ENCODE measurements around the gene CTNNA3. TPM values are rescaled to one million over a fixed set of nuclear protein-coding genes. Genes with fewer than 3 reads are reported as not detected.

Gene CTNNA3
- total RNA-seq, 1 experiment from 2014 or later: not detected

DNA sequence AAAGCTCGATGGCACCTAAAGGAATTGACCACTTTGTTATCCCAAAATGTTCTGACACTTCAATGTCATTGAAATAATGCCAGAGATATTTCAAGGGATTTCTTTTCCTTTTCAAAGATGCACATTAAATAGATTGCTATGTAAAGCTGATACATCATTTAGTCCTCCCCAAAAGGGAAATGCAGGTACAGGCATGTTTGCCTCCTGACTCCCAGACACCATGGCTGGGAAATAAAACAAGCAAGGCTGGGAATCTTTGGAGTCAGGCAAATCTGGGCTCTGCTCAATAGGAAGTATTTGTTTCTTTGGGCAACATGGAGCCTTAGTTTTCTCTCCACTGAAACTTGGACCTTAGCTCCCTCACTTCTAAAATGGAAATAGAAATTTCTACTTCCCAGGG, 1000.9 kb downstream of the CTNNA3 start:
- DNase-seq: no peak
- H3K9me2 ChIP-seq (replicated peaks; ENCODE audit: insufficient read depth, low read length): no peaks in the 10 kb centered on the region
- no peaks in the 10 kb centered on the region for H3K27me3 ChIP-seq (ENCODE audit: low read length)
- no peak overlapping the region for H2AFZ ChIP-seq (ENCODE audit: low read length)
- H4K20me1 ChIP-seq (ENCODE audit: insufficient read depth, low read depth, low read length): no peaks in the 10 kb centered on the region
- no peak overlapping the region for H3K9ac ChIP-seq (ENCODE audit: low read length)
- no peaks in the 10 kb centered on the region for H3K79me2 ChIP-seq (ENCODE audit: low read length)
- no peak overlapping the region for H3K27ac ChIP-seq (ENCODE audit: low read length)
- no peak overlapping the region for H3K4me2 ChIP-seq (ENCODE audit: low read depth, low read length, poor library complexity, severe bottlenecking)
- H3K36me3 ChIP-seq (ENCODE audit: insufficient read depth, low read length): no peaks in the 10 kb centered on the region
- no peaks in the 10 kb centered on the region for H3K4me1 ChIP-seq (ENCODE audit: low read length)
- no peak overlapping the region for H3K4me3 ChIP-seq (ENCODE audit: low read length)
- H3K9me3 ChIP-seq (ENCODE audit: low read length): no peaks in the 10 kb centered on the region

DNA sequence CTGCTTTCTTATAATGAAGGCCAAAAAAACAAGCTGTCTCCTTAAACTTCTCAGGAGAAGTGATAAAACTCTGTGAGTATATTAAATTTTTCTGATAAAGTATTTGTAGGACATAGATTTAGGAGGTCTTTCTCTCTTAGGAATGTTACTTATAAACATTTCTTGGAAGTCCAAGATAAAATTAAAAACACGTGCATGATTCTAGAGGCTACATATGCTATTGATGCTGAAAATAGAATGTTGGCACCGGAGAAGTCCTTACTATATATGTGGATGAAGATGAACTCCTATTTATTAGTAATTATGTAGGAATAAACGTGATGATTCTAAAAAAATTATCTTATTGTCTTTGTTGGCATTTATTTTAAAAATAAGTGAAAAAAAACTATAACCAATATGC, 1011.4 kb downstream of the CTNNA3 start:
- H3K36me3 ChIP-seq (ENCODE audit: insufficient read depth, low read length): no peaks in the 10 kb centered on the region
- no peaks in the 10 kb centered on the region for H3K9me2 ChIP-seq (replicated peaks; ENCODE audit: insufficient read depth, low read length)
- no peak overlapping the region for H3K4me3 ChIP-seq (ENCODE audit: low read length)
- H3K9ac ChIP-seq (ENCODE audit: low read length): no peak overlapping the region
- H2AFZ ChIP-seq (ENCODE audit: low read length): no peak overlapping the region
- no peaks in the 10 kb centered on the region for H3K4me1 ChIP-seq (ENCODE audit: low read length)
- H3K27ac ChIP-seq (ENCODE audit: low read length): no peak overlapping the region
- no peak overlapping the region for H3K4me2 ChIP-seq (ENCODE audit: low read depth, low read length, poor library complexity, severe bottlenecking)
- H4K20me1 ChIP-seq (ENCODE audit: insufficient read depth, low read depth, low read length): no peaks in the 10 kb centered on the region
- no peaks in the 10 kb centered on the region for H3K27me3 ChIP-seq (ENCODE audit: low read length)
- no peaks in the 10 kb centered on the region for H3K9me3 ChIP-seq (ENCODE audit: low read length)
- no peak for DNase-seq
- no peaks in the 10 kb centered on the region for H3K79me2 ChIP-seq (ENCODE audit: low read length)

DNA sequence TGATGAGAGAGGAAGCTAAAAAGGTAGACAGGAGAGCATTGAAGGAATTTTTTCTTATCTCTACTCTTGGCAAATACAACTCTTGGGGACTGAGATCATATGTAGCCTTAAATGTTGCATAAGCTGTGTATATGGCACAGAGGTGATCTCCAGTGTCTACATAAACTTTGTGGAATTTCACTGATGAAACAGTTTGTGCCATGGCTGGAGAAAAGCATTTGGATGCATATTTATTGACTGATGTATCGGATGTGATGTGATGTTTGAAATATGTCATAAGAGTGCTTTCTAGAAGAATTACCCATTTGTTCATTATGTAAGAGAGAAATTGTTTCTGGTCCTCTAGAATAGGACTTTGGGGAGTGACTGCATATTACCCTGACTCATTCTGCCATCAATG, 1015.1 kb downstream of the CTNNA3 start:
- Histone ChIP-seq H3K4me1 (ENCODE audit: low read length) (no peaks in the 10 kb centered on the region), H3K4me3 (ENCODE audit: low read length) (no peak overlapping the region), H3K27me3 (ENCODE audit: low read length) (no peaks in the 10 kb centered on the region), H3K9ac (ENCODE audit: low read length) (no peak overlapping the region), H2AFZ (ENCODE audit: low read length) (no peak overlapping the region), H3K79me2 (ENCODE audit: low read length) (no peaks in the 10 kb centered on the region), H3K36me3 (ENCODE audit: insufficient read depth, low read length) (no peaks in the 10 kb centered on the region), H3K4me2 (ENCODE audit: low read depth, low read length, poor library complexity, severe bottlenecking) (no peak overlapping the region), H3K9me2 (replicated peaks; ENCODE audit: insufficient read depth, low read length) (no peaks in the 10 kb centered on the region), H3K9me3 (ENCODE audit: low read length) (no peaks in the 10 kb centered on the region), H4K20me1 (ENCODE audit: insufficient read depth, low read depth, low read length) (no peaks in the 10 kb centered on the region), H3K27ac (ENCODE audit: low read length) (no peak overlapping the region)
- no peak for DNase-seq

DNA sequence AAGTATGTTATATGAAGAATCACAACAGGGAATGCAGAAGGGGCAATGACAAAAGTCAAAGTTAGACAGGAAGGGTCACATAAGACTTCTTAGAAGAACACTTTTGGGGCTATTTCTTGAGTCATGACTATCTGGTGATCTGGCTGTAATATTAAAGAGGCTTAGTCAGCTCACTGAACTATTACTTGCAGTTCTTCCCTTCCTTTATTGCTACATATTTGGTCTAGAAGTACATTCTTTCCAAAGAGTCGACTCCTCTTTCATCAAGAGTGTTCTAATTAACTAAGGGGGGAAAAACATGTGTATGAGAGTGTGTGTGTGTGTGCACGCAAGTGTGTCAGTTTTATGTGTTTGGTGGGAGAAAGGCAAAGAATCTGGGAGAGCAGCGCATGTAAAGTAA, 1017.5 kb downstream of the CTNNA3 start:
- H3K27ac ChIP-seq (ENCODE audit: low read length): no peak overlapping the region
- no peak overlapping the region for H3K9ac ChIP-seq (ENCODE audit: low read length)
- no peaks in the 10 kb centered on the region for H4K20me1 ChIP-seq (ENCODE audit: insufficient read depth, low read depth, low read length)
- no peak overlapping the region for H3K4me2 ChIP-seq (ENCODE audit: low read depth, low read length, poor library complexity, severe bottlenecking)
- no peaks in the 10 kb centered on the region for H3K79me2 ChIP-seq (ENCODE audit: low read length)
- H3K9me2 ChIP-seq (replicated peaks; ENCODE audit: insufficient read depth, low read length): no peaks in the 10 kb centered on the region
- no peaks in the 10 kb centered on the region for H3K36me3 ChIP-seq (ENCODE audit: insufficient read depth, low read length)
- DNase-seq: no peak
- H3K4me1 ChIP-seq (ENCODE audit: low read length): no peaks in the 10 kb centered on the region
- H3K9me3 ChIP-seq (ENCODE audit: low read length): no peaks in the 10 kb centered on the region
- no peak overlapping the region for H2AFZ ChIP-seq (ENCODE audit: low read length)
- H3K27me3 ChIP-seq (ENCODE audit: low read length): no peaks in the 10 kb centered on the region
- H3K4me3 ChIP-seq (ENCODE audit: low read length): no peak overlapping the region

DNA sequence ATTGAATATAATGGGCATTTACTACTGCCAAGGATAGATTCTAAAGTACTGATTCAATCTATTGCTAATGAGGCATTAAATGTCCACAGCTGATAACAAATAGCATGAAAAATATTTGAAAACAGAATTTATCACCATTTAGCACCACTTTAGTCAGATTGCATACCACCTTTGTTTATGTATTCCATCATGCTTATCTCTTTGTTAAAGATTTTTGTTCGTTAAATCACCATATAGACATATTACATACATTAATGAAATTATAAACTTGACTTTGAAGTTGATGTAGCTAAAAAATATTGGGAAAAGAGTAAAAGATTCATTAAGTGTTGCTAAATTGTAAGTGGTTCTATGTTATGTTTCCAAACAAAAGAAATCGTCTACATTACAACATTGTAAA, 1022.9 kb downstream of the CTNNA3 start:
- DNase-seq: no peak
- Histone ChIP-seq H3K9me2 (replicated peaks; ENCODE audit: insufficient read depth, low read length) (no peaks in the 10 kb centered on the region), H2AFZ (ENCODE audit: low read length) (no peak overlapping the region), H3K27me3 (ENCODE audit: low read length) (no peaks in the 10 kb centered on the region), H3K4me3 (ENCODE audit: low read length) (no peak overlapping the region), H3K4me1 (ENCODE audit: low read length) (no peaks in the 10 kb centered on the region), H3K27ac (ENCODE audit: low read length) (no peak overlapping the region), H3K9me3 (ENCODE audit: low read length) (no peaks in the 10 kb centered on the region), H3K79me2 (ENCODE audit: low read length) (no peaks in the 10 kb centered on the region), H3K36me3 (ENCODE audit: insufficient read depth, low read length) (no peaks in the 10 kb centered on the region), H3K9ac (ENCODE audit: low read length) (no peak overlapping the region), H3K4me2 (ENCODE audit: low read depth, low read length, poor library complexity, severe bottlenecking) (no peak overlapping the region), H4K20me1 (ENCODE audit: insufficient read depth, low read depth, low read length) (no peaks in the 10 kb centered on the region)

DNA sequence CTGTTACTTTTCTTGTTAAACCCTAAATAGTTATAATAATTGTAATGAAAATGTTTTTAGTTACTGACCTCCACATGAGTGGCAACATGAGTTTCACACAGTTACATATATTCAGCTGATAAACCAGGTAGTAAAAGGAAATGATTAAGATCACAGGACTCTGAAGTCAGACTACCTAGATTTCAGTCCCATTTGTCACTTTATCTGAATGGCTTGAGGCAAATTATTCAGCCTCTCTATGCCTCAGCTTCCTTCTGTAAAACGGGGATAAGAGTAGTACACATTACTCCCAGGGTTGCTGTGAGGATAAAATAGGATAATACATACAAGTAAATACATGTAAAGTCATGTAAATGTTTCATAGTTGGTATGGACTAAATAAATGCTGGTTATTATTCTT, 1024.4 kb downstream of the CTNNA3 start:
- Histone ChIP-seq H4K20me1 (ENCODE audit: insufficient read depth, low read depth, low read length) (no peaks in the 10 kb centered on the region), H3K79me2 (ENCODE audit: low read length) (no peaks in the 10 kb centered on the region), H3K4me3 (ENCODE audit: low read length) (no peak overlapping the region), H3K4me1 (ENCODE audit: low read length) (no peaks in the 10 kb centered on the region), H3K9me2 (replicated peaks; ENCODE audit: insufficient read depth, low read length) (no peaks in the 10 kb centered on the region), H3K27me3 (ENCODE audit: low read length) (no peaks in the 10 kb centered on the region), H3K36me3 (ENCODE audit: insufficient read depth, low read length) (no peaks in the 10 kb centered on the region), H3K27ac (ENCODE audit: low read length) (no peak overlapping the region), H3K9me3 (ENCODE audit: low read length) (no peaks in the 10 kb centered on the region), H3K4me2 (ENCODE audit: low read depth, low read length, poor library complexity, severe bottlenecking) (no peak overlapping the region), H3K9ac (ENCODE audit: low read length) (no peak overlapping the region), H2AFZ (ENCODE audit: low read length) (no peak overlapping the region)
- no peak for DNase-seq

DNA sequence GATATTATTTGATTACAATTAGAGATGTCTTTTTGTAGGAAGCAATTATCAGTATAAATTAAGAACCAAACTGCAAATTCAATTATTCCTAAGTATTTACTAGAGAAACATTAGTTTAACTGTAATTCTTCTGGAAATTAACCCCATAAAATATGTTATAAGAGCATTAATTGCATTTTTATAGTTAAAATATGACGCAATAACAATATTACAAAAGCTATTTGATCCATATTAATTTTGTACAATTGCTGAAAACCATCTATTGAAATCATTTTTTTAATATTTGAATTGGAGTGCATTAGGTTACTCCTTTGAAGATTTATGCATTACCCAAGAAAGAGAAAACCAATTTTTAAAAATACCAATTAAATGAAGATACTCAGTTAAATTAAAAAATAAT, 1024.9 kb downstream of the CTNNA3 start:
- no peak overlapping the region for H2AFZ ChIP-seq (ENCODE audit: low read length)
- H3K9me3 ChIP-seq (ENCODE audit: low read length): no peaks in the 10 kb centered on the region
- H3K36me3 ChIP-seq (ENCODE audit: insufficient read depth, low read length): no peaks in the 10 kb centered on the region

DNA sequence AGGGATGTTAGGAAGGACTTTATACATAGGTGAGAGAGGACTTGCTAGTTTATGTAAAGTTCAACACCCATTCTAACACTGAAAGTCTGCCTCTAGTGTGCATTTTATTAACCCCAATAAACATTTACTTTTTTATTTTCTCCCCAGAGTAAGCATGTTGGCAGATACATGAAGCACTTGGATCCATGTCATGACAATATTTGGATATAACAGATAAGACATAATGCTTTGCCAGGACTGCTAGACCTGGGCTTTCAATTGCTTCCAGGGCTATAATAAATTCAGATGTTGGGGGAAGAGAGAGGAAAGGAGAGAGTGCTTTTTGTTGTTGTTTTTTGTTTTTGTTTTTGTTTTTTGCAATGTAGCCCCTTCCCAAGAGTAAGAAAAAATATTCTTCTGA, 1039.5 kb downstream of the CTNNA3 start:
- Histone ChIP-seq H3K27me3 (ENCODE audit: low read length) (no peaks in the 10 kb centered on the region), H3K9me3 (ENCODE audit: low read length) (no peaks in the 10 kb centered on the region), H3K27ac (ENCODE audit: low read length) (no peak overlapping the region), H3K36me3 (ENCODE audit: insufficient read depth, low read length) (no peaks in the 10 kb centered on the region), H3K4me1 (ENCODE audit: low read length) (no peaks in the 10 kb centered on the region), H3K9me2 (replicated peaks; ENCODE audit: insufficient read depth, low read length) (no peaks in the 10 kb centered on the region), H3K9ac (ENCODE audit: low read length) (no peak overlapping the region), H2AFZ (ENCODE audit: low read length) (no peak overlapping the region), H4K20me1 (ENCODE audit: insufficient read depth, low read depth, low read length) (no peaks in the 10 kb centered on the region), H3K79me2 (ENCODE audit: low read length) (no peaks in the 10 kb centered on the region), H3K4me3 (ENCODE audit: low read length) (no peak overlapping the region), H3K4me2 (ENCODE audit: low read depth, low read length, poor library complexity, severe bottlenecking) (no peak overlapping the region)
- DNase-seq: no peak

More for the DNA sequence above, 1024.9 kb downstream of the CTNNA3 start:
- no peak for DNase-seq
- no peak overlapping the region for H3K4me3 ChIP-seq (ENCODE audit: low read length)
- H3K27me3 ChIP-seq (ENCODE audit: low read length): no peaks in the 10 kb centered on the region
- no peak overlapping the region for H3K9ac ChIP-seq (ENCODE audit: low read length)
- no peaks in the 10 kb centered on the region for H4K20me1 ChIP-seq (ENCODE audit: insufficient read depth, low read depth, low read length)
- H3K79me2 ChIP-seq (ENCODE audit: low read length): no peaks in the 10 kb centered on the region
- H3K4me2 ChIP-seq (ENCODE audit: low read depth, low read length, poor library complexity, severe bottlenecking): no peak overlapping the region
- H3K9me2 ChIP-seq (replicated peaks; ENCODE audit: insufficient read depth, low read length): no peaks in the 10 kb centered on the region
- no peaks in the 10 kb centered on the region for H3K4me1 ChIP-seq (ENCODE audit: low read length)
- H3K27ac ChIP-seq (ENCODE audit: low read length): no peak overlapping the region

DNA sequence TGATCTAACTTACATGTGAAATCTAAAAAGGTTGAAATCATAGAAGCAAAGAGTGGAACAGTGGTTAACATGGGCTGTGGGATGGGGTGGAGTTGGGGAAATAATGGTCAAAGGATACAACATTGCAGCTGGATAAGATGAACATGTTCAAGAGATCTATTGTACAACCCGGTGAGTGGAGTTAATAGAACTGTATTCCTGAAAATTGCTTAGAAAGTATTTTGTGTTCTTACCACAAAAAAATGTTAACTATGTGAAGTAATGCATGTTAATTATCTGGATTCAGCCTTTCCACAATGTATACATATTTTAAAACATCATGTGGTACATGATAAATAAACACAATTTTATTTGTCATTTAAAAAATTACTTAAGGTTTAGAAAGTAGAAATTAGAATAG, 1041.1 kb downstream of the CTNNA3 start:
- Histone ChIP-seq H3K4me3 (ENCODE audit: low read length) (no peak overlapping the region), H3K27ac (ENCODE audit: low read length) (no peak overlapping the region), H3K27me3 (ENCODE audit: low read length) (no peaks in the 10 kb centered on the region), H4K20me1 (ENCODE audit: insufficient read depth, low read depth, low read length) (no peaks in the 10 kb centered on the region), H3K4me2 (ENCODE audit: low read depth, low read length, poor library complexity, severe bottlenecking) (no peak overlapping the region), H2AFZ (ENCODE audit: low read length) (no peak overlapping the region), H3K9me2 (replicated peaks; ENCODE audit: insufficient read depth, low read length) (no peaks in the 10 kb centered on the region), H3K9ac (ENCODE audit: low read length) (no peak overlapping the region), H3K9me3 (ENCODE audit: low read length) (no peaks in the 10 kb centered on the region), H3K79me2 (ENCODE audit: low read length) (no peaks in the 10 kb centered on the region), H3K36me3 (ENCODE audit: insufficient read depth, low read length) (no peaks in the 10 kb centered on the region), H3K4me1 (ENCODE audit: low read length) (no peaks in the 10 kb centered on the region)
- DNase-seq: no peak

All from Karpas-422 (cell line).